PC-9 (cell line): Measurements from ENCODE around the gene PWP2. TPM values are rescaled to one million over a fixed set of nuclear protein-coding genes. Genes with fewer than 3 reads are reported as not detected.

ENCODE experiments used
- BruUV-seq: library from RNA; stranded (reverse); fragments of 400-500 nt; replicated peaks from 2 replicates; lab custom pipeline; 2021; lab: Mats Ljungman, UMichigan
- CTCF ChIA-PET: fragments of 300-600 bp; sonication (Branson Sonifier 250); formaldehyde crosslinking; loops from one replicate; lab custom pipeline; 2022; ENCODE audit warnings: antibody characterized with exemption; lab: Charles Lee
- POLR2A ChIA-PET: fragments of 300-600 bp; sonication (Branson Sonifier 250); formaldehyde crosslinking; loops from one replicate; lab custom pipeline; 2022; ENCODE audit warnings: antibody characterized with exemption; ENCODE audit not compliant: unreplicated experiment; lab: Charles Lee
- DNase-seq, 2 experiments: peaks; one replicate each; pipeline versions ENCODE4 v3.0.0 to v3.0.0-alpha.2; 2015 to 2022; ENCODE audit warnings: mixed read lengths in 1 of 2
- H2AFZ ChIP-seq: fragments of 200-600 bp; sonication (generic); 2 replicates; pipeline ENCODE4 v1.8.1; 2017; ENCODE audit warnings: antibody characterized with exemption
- H3F3A ChIP-seq: fragments of 200-600 bp; sonication (generic); 2 replicates; pipeline ENCODE4 v1.8.1; 2017; ENCODE audit warnings: antibody characterized with exemption, mild to moderate bottlenecking, low read depth; ENCODE audit not compliant: insufficient read depth
- H3K27ac ChIP-seq: fragments of 200-600 bp; sonication (generic); 2 replicates; pipeline ENCODE4 v1.6.1; 2016; ENCODE audit warnings: mixed run types
- H3K27me3 ChIP-seq: fragments of 200-600 bp; sonication (generic); 2 replicates; pipeline ENCODE4 v1.6.1; 2016; ENCODE audit warnings: low read depth, mixed run types; ENCODE audit not compliant: insufficient read depth
- H3K36me3 ChIP-seq: fragments of 200-600 bp; sonication (generic); 2 replicates; pipeline ENCODE4 v1.6.1; 2016; ENCODE audit warnings: low read depth, mixed run types
- H3K4me1 ChIP-seq: fragments of 200-600 bp; sonication (generic); replicated peaks from 2 replicates; pipeline ENCODE4 v1.6.1; 2016; ENCODE audit warnings: mixed run types; ENCODE audit not compliant: insufficient read depth
- H3K4me2 ChIP-seq: fragments of 200-600 bp; sonication (generic); 2 replicates; pipeline ENCODE4 v1.6.1; 2017; ENCODE audit warnings: mixed run types
- H3K4me3 ChIP-seq: fragments of 200-600 bp; sonication (generic); 2 replicates; pipeline ENCODE4 v1.6.1; 2016; ENCODE audit warnings: mixed run types
- H3K79me2 ChIP-seq: fragments of 200-600 bp; sonication (generic); 2 replicates; pipeline ENCODE4 v1.6.1; 2017; ENCODE audit warnings: low read depth, mixed run types
- H3K9me2 ChIP-seq: fragments of 200-600 bp; sonication (generic); 2 replicates; pipeline ENCODE4 v1.8.1; 2017; ENCODE audit warnings: mild to moderate bottlenecking; ENCODE audit not compliant: insufficient read depth
- H3K9me3 ChIP-seq: fragments of 200-600 bp; sonication (generic); 2 replicates; pipeline ENCODE4 v1.8.1; 2016; ENCODE audit warnings: low read depth; ENCODE audit not compliant: insufficient read depth
- H4K20me1 ChIP-seq: fragments of 200-600 bp; sonication (generic); 2 replicates; pipeline ENCODE4 v1.8.1; 2017; ENCODE audit not compliant: insufficient read depth
- EZH2 ChIP-seq: fragments of 200-600 bp; sonication (generic); IDR thresholded peaks from 2 replicates; pipeline ENCODE4 v1.8.0; 2017; ENCODE audit warnings: antibody characterized with exemption, low read depth
- intact Hi-C: fragments of 100-400 bp; cut with micrococcal nuclease; formaldehyde crosslinking; loops from one replicate; pipeline ENCODE4 v1.10.0; 2022; ENCODE audit not compliant: unreplicated experiment
- total RNA-seq: library from RNA; stranded (reverse); gene quantifications from 2 replicates; pipeline ENCODE4 v1.2.3, GENCODE V29; 2021
- TF ChIP-seq, protein P1 (sequence below): fragments of 200-600 bp; sonication (generic); conservative IDR thresholded peaks from 2 replicates; pipeline ENCODE4 v1.6.1; 2017; ENCODE audit warnings: mixed run types, antibody characterized with exemption, mild to moderate bottlenecking, moderate library complexity

Gene PWP2
- total RNA-seq, 1 experiment from 2014 or later, result 22.6 TPM

DNA sequence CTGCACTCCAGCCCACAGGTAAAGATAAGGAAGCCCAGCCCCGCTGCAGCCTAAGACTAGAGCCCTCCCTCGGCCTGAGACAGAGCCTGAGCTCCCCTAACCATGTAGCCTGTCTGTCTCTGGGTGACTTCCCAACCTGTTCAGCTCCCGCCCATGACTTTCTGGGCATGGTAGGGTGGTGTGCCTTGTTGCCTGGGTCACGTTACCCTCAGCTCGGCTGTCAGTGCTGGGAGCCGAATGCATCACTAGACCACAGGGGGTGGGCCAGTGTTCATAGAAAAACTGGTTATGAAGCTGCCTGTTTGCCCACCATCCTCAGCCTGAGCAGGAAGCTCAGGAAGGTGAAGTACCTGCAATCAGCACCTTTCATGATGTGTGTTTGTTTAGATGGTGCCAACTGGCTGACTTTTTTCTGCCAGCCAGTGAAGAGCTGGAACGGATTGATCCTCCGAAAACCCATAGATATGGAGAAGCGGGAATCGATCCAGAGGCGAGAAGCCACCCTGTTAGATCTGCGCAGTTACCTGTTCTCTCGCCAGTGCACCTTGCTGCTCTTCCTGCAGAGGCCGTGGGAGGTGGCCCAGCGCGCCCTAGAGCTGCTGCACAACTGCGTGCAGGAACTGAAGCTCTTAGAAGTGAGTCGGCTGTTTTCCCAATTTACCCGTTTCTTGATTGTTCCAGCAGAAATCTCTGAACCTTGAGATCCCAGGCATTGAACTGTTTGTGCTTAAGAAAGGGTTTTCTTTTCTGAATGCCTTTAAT is 43.9 kb upstream of the PWP2 start:
- Histone ChIP-seq H3K9me2 (no peaks in the 10 kb centered on the region), H3K4me1 (no peaks in the 10 kb centered on the region), H3K27me3 (no peaks in the 10 kb centered on the region), H3F3A (no peaks in the 10 kb centered on the region), H3K4me2 (no peak overlapping the region), H3K4me3 (no peak overlapping the region), H3K36me3 (no peaks in the 10 kb centered on the region), H3K9me3 (no peaks in the 10 kb centered on the region), H3K27ac (no peak overlapping the region), H3K79me2 (no peaks in the 10 kb centered on the region), H4K20me1 (0 out of 2 replicates have a peak, but pooled peaks cover 4% of the 10 kb centered on the region), H2AFZ (no peak overlapping the region)
- ChIA-PET POLR2A (no interaction called here), CTCF (no interaction called here)
- TF ChIP-seq EZH2, result no peak
- TF ChIP-seq, protein P1, sequence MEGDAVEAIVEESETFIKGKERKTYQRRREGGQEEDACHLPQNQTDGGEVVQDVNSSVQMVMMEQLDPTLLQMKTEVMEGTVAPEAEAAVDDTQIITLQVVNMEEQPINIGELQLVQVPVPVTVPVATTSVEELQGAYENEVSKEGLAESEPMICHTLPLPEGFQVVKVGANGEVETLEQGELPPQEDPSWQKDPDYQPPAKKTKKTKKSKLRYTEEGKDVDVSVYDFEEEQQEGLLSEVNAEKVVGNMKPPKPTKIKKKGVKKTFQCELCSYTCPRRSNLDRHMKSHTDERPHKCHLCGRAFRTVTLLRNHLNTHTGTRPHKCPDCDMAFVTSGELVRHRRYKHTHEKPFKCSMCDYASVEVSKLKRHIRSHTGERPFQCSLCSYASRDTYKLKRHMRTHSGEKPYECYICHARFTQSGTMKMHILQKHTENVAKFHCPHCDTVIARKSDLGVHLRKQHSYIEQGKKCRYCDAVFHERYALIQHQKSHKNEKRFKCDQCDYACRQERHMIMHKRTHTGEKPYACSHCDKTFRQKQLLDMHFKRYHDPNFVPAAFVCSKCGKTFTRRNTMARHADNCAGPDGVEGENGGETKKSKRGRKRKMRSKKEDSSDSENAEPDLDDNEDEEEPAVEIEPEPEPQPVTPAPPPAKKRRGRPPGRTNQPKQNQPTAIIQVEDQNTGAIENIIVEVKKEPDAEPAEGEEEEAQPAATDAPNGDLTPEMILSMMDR, result no peak
- no TSS peak for BruUV-seq
- intact Hi-C loops, result no loop called here
- no peak for DNase-seq

DNA sequence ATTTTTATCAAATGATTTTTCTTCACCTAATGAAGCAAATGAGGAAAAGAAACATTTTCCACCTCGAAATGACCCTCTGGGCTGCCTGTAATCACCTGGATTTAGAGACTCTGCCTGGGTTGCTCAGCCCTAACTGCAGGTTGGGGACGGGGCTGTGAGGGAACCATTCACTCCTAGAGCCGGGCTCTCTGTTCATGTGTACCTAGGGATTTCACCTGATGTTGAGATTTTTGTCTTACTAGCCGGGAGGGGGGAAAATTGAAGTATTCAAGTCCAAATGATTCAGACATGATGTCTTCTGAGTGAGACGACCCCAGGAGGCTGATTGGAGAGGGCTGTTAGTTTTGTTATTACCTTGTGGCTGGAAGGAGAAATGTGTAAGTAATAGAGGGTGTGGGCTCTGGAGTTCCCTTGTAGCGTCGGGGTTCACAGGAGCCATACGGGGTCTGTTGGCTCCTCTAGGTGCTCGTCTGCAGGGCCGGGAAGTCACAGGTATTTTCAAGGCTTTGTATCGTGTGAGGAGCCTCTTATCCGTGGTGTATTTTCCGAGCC is 42.3 kb upstream of the PWP2 start:
- intact Hi-C loops, result no loop called here
- no peaks in the 10 kb centered on the region for H3K79me2 ChIP-seq
- H3K36me3 ChIP-seq, result no peaks in the 10 kb centered on the region
- H3K9me2 ChIP-seq, result no peaks in the 10 kb centered on the region
- no peaks in the 10 kb centered on the region for H3F3A ChIP-seq
- DNase-seq, result no peak
- no peaks in the 10 kb centered on the region for H3K9me3 ChIP-seq
- no TSS peak for BruUV-seq
- H3K4me3 ChIP-seq, result no peak overlapping the region
- H3K4me2 ChIP-seq, result no peak overlapping the region
- no peaks in the 10 kb centered on the region for H3K27me3 ChIP-seq
- TF ChIP-seq, protein P1, result no peak
- TF ChIP-seq EZH2, result no peak
- H3K27ac ChIP-seq, result no peak overlapping the region
- H3K4me1 ChIP-seq, result no peaks in the 10 kb centered on the region
- 0 out of 2 replicates have a peak, but pooled peaks cover 4% of the 10 kb centered on the region for H4K20me1 ChIP-seq
- POLR2A ChIA-PET, result no interaction called here
- H2AFZ ChIP-seq, result no peak overlapping the region
- CTCF ChIA-PET, result no interaction called here

DNA sequence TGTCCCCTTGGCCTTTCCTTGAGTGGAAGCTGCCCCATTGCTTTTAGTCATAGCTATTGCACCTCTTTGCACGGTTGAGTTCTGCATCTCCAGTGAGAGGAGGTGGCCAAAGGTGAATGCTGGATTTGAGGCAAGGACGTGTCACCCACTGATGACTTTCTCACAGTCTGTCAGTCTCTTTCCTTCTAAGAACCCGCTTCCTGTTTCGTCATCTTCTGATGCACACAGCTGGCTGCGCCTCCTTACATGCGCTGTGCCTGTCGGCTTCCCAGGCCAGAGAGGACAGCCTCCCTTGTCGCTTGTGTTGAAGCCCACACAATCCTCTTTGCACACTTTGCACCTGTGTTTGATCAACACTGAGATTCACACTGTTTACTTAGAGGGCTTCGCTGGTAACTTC is 41.8 kb upstream of the PWP2 start:
- TF ChIP-seq, protein P1, result no peak
- no peak for TF ChIP-seq EZH2
- DNase-seq, result no peak
- H3K4me3 ChIP-seq, result no peak overlapping the region
- BruUV-seq, result no TSS peak
- no peaks in the 10 kb centered on the region for H3K9me2 ChIP-seq
- H3F3A ChIP-seq, result no peaks in the 10 kb centered on the region
- no peak overlapping the region for H3K27ac ChIP-seq
- no peaks in the 10 kb centered on the region for H3K27me3 ChIP-seq
- no peaks in the 10 kb centered on the region for H3K4me1 ChIP-seq
- no peak overlapping the region for H2AFZ ChIP-seq
- H3K36me3 ChIP-seq, result no peaks in the 10 kb centered on the region
- ChIA-PET CTCF (no interaction called here), POLR2A (no interaction called here)
- 0 out of 2 replicates have a peak, but pooled peaks cover 4% of the 10 kb centered on the region for H4K20me1 ChIP-seq
- H3K79me2 ChIP-seq, result no peaks in the 10 kb centered on the region
- H3K9me3 ChIP-seq, result no peaks in the 10 kb centered on the region
- intact Hi-C loops, result no loop called here
- H3K4me2 ChIP-seq, result no peak overlapping the region
